ENCODE data around the gene CCN5.
"Not testable (repeated sequence)": the region's sequence is repeated elsewhere in the genome, so short reads cannot be mapped to it uniquely, and the experiment has no call there.

Gene CCN5

DNA sequence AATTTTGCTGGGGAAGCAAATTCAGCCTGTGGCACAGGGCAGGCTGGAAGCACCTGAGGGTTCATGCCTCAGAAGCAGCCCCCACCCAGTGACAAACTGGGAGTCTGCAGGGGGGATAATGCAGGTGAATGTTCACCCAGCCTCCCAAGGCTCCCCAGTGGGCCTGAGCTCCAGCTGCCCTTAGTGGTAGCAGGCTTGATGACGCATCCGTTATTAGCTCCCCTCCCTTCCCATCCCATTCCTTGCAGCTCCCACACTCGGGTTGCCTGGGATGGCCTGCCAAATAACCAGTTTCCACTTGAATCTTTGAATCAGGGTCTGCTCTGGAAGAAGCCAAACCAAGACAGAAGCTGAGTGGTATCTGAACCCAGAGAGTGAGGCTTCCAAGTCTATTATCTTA lies 46.3 kb downstream of the CCN5 start:
- DNase-seq: no peak

DNA sequence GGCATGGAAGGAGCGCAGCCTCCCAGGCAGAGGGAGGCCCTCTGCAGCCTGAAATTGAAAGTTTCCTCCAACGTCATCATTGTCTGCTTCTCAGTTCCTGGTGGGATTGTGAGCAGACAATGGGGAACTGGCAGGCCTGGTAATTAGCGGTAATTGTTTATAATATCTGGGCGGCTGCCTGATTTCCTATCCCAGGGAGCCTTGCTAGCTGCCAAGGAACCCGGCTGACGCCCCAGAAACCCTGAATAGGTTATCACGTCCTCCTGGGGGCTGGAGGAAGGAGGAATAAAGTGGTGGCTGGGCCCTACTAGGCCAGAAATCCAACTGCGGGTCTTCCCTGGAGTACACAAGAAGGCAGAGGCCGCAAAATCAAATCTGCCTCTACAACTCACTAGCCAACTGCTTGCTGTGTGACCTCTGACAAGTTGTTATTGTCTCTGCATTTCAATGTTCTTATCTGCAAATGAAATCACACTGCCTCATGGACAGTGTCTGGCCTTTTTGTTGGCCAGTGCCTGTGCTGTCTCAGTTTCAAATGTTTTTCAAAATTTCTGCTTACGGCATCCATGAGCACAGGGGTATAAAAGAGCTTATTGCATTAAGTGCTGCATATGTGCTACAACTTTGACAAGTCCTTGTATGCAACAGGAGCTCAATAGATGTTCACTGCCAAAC lies 47.4 kb downstream of the CCN5 start:
- no peak for DNase-seq

DNA sequence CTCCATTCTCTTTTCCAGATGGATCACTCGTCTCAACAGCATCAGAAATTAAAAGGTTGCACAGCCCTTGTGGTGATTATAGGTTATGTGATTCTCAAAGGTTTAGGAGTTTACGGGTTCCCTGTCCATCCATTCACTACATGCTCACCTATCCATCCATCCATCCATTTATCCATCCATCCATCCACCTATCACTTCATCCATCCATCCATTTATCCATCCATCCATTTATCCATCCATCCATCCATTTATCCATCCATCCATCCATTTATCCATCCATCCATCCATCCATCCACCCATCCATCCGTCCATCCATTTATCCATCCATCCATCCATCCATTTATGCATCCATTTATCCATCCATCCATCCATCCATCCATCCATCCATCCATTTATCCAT lies 48.6 kb downstream of the CCN5 start:
- DNase-seq: not testable (repeated sequence)

GRCh38 chr20:44765091-44765490 lies 49.9 kb downstream of the CCN5 start:
- DNase-seq: no peak

DNA sequence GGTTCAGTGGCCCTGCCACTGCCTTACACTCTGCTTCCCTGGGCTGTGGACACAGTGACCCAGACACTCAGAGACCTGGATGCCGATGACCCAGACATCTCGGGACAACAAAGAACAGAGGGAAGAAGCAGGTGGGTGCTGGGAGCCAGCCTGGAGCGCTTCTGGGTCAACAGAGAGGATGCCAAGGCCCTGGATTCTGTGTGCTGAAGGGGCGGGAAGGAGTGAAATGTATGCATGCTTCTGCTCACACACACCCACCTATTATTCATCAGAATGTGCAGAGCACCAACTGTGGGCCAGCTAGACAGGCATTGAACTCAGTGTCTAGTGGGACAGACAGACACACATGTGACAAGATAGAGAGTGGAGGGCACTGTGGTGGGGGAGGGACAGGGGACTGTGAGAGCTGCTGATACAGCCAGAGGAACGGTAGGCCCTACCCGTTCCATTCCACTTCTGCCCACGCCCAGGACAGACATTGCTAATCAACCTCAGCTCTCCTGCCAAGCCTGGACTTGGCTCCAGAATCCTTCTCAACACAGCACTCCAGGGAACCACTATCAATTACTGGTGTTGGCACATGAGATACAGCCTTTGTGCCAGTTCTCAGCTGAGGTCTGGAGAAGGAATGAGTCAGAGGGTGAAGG lies 50.7 kb downstream of the CCN5 start:
- DNase-seq: no peak

DNA sequence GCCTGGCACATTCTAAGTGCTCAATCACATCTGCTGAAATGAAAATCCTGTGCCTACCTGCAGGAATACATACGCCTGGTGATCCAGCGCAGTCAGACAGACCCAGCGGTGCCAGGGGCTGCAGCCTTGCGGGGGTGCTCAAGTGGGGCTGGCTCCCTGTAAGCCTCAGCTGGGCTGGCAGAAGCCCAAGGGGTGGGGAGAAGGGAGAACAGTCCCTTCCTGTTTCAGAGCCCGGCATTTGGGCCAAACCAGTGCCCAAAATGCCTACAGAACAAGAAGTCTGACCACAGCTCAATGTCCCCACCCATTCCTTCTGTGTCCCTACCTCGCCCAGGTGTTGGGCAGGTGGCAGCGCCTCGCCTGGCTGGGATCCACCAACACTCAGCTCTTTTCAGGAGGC lies 53.1 kb downstream of the CCN5 start:
- DNase-seq: no peak

- no peak for DNase-seq
These were observed 53.8 kb downstream of the CCN5 start for GRCh38 chr20:44768854-44769480.

- no peak for DNase-seq
These were observed 54.3 kb downstream of the CCN5 start for GRCh38 chr20:44769481-44769863.

DNA sequence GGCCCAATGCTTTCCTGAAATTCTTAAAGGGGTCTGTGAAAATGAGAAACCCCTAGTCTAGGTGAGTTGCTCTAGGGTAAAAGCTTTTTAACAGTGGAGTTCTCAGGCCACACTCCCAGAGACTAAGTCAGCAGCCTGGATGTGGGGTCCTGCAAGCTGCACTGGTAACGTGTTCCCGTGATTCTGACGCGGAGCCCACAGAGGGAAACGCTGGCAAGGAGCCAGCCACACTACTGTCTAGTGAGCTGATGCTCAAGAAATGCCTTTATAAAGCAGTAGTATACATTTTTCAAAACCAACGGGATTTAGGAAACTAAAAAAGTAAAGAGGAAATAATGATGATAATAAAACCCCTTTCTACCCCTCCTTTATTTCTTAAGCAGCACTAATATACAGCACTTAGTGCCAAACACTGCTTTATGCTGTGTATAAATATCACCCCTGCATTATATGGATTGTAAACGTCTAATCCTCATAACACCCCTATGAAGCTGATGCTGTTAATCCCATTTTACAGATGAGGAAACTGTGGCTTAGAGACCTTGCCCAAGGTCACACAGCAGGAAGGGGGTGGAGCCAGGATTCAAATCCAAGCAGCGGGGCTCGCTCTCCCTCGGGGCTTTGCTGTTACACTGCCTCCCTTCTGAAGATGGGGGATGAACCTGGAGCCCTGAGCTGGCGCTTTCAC lies 55.5 kb downstream of the CCN5 start:
- no peak for DNase-seq

GRCh38 chr20:44771172-44771535 lies 56.0 kb downstream of the CCN5 start:
- DNase-seq: no peak

DNA sequence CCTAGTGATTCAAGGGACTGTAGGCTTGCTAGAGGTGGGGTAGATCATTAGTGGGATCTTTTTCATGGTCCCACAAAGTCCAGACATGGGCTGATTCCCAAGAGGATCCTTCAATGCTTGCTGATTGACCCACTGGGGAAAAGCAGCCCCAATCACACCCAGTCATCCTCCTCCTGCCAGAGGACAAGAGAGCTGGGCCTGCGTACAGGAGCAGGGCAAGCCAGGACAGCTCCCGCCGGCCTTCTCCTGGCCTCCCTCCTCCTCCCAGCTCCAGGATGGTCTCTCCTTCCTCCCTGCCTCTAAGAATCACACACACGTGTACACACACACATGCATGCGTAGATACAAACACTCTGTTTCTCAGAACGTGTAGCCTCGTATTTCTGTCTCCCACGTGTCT lies 57.5 kb downstream of the CCN5 start:
- no peak for DNase-seq

GRCh38 chr20:44773070-44773829 lies 58.1 kb downstream of the CCN5 start:
- no peak for DNase-seq

DNA sequence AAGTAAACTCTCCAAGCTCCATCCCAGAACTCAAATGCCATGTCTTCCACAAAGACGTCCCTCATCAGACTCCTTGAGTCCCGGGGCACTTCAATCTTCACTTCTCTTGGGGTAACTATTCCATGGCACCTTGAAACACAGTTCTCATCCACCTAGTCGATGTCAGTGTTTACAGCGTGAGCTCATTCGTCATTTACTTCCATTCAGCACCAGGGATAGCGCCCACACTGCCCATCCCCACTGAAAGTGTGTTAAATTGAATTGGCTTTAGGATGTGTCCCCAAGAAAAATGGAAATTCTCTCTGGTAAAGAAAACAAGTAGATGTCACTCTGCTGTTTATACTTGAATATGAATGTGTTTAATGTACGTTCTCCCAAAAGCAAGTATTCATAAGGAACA lies 61.8 kb downstream of the CCN5 start:
- DNase-seq: no peak

Data from GDM1 (cell line).